A549 (cell line): ENCODE measurements around the gene ABL1. TPM values are rescaled to one million over a fixed set of nuclear protein-coding genes. Genes with fewer than 3 reads are reported as not detected.
A peak's percentile ranks its signal among the peaks of the same experiment; 100 is the strongest.

ENCODE experiments used
- ATAC-seq, 2 experiments: fragments of 200-7000 bp in 1 of 2; fragments of >200 bp in 1 of 2; cut with Nextera tagmentation in 1 of 2; cut with Tn5 transposase in 1 of 2; 3 replicates each; pipeline versions ENCODE4 v1.8.0 to v1.9.1; 2018 to 2020; ENCODE audit warnings: mild to moderate bottlenecking in 1 of 2, moderate library complexity in 1 of 2
- CTCF ChIA-PET: fragments of 300-600 bp; sonication (Branson Sonifier 250); formaldehyde crosslinking; extraction: SDS; loops from one replicate; lab custom pipeline; 2021; ENCODE audit warnings: antibody characterized with exemption, inconsistent platforms; lab: Yijun Ruan, JAX
- POLR2A ChIA-PET: fragments of 350-600 bp; formaldehyde crosslinking; extraction: SDS; loops from one replicate; lab custom pipeline; 2021; ENCODE audit warnings: antibody characterized with exemption, inconsistent platforms; lab: Yijun Ruan, JAX
- DNase-seq, 2 experiments: peaks; one replicate each; pipeline versions ENCODE4 v3.0.0 to v3.0.0-alpha.2; 2011 to 2016; ENCODE audit warnings: low read depth in 1 of 2, low spot score in 1 of 2
- FAIRE-seq: peaks from 2 replicates; lab custom pipeline; 2011; peaks lifted over from hg19 to GRCh38; lab: Jason Lieb, UNC
- H3K27ac ChIP-seq, 2 experiments: fragments of >200 bp; sonication (Bioruptor Twin); formaldehyde crosslinking; 3 replicates each; pipeline ENCODE4 v1.5.1; 2016 to 2017
- H3K4me1 ChIP-seq: fragments of >200 bp; sonication (Bioruptor Twin); formaldehyde crosslinking; 3 replicates; pipeline ENCODE4 v1.6.1; 2016
- H3K4me2 ChIP-seq: fragments of >200 bp; sonication (Bioruptor Twin); formaldehyde crosslinking; 3 replicates; pipeline ENCODE4 v1.6.1; 2016
- H3K4me3 ChIP-seq: fragments of >200 bp; sonication (Bioruptor Twin); formaldehyde crosslinking; 3 replicates; pipeline ENCODE4 v1.5.1; 2016
- H3K9me3 ChIP-seq: fragments of >200 bp; sonication (Bioruptor Twin); formaldehyde crosslinking; 3 replicates; pipeline ENCODE4 v1.6.1; 2016
- BHLHE40 ChIP-seq: IDR thresholded peaks from 2 replicates; pipeline ENCODE4 v1.6.1; 2012; ENCODE audit warnings: low read depth, low read length, inconsistent platforms
- CHD2 ChIP-seq: fragments of 150-350 bp; IDR thresholded peaks from 2 replicates; pipeline ENCODE4 v1.6.1; 2014; ENCODE audit warnings: low read length; ENCODE audit not compliant: partially characterized antibody
- E2F6 ChIP-seq: IDR thresholded peaks from 2 replicates; pipeline ENCODE4 v1.6.1; 2012; ENCODE audit warnings: low read depth, borderline replicate concordance
- EHMT2 ChIP-seq: fragments of 200-600 bp; sonication (generic); IDR thresholded peaks from 2 replicates; pipeline ENCODE4 v1.6.1; 2016; ENCODE audit warnings: antibody characterized with exemption, low read depth, mild to moderate bottlenecking, moderate library complexity
- ELK1 ChIP-seq: fragments of 150-350 bp; IDR thresholded peaks from 2 replicates; pipeline ENCODE4 v1.6.1; 2014; ENCODE audit warnings: low read depth, mild to moderate bottlenecking, low read length
- ESRRA ChIP-seq: fragments of 150-350 bp; IDR thresholded peaks from 2 replicates; pipeline ENCODE4 v1.6.1; 2014; ENCODE audit warnings: mild to moderate bottlenecking, low read length, borderline replicate concordance
- FOSB ChIP-seq: fragments of 250-450 bp; sonication (Bioruptor Pico); IDR thresholded peaks from 2 replicates; pipeline ENCODE4 v1.5.0; 2020; ENCODE audit warnings: mild to moderate bottlenecking, moderate library complexity
- FOSL2 ChIP-seq, 2 experiments: fragments of 450-650 bp in 1 of 2; fragments of >200 bp in 1 of 2; sonication (Bioruptor Twin) in 1 of 2; formaldehyde crosslinking; IDR thresholded peaks; 2 replicates each; pipeline versions ENCODE4 v1.5.0 to v1.6.1; 2016 to 2020; ENCODE audit warnings: mild to moderate bottlenecking in 1 of 2, moderate library complexity in 1 of 2
- HDAC2 ChIP-seq: fragments of 200-600 bp; sonication (generic); IDR thresholded peaks from 2 replicates; pipeline ENCODE4 v1.6.1; 2016
- HES2 ChIP-seq: fragments of >200 bp; sonication (Bioruptor Twin); formaldehyde crosslinking; IDR thresholded peaks from 2 replicates; pipeline ENCODE4 v1.6.1; 2016
- HMGXB4 ChIP-seq: fragments of 250-450 bp; sonication (Bioruptor Pico); IDR thresholded peaks from 2 replicates; pipeline ENCODE4 v1.5.0; 2021; ENCODE audit warnings: mild to moderate bottlenecking, moderate library complexity, borderline replicate concordance
- JUN ChIP-seq, 2 experiments: fragments of >200 bp; sonication (Bioruptor Twin); formaldehyde crosslinking; IDR thresholded peaks; 2 replicates in 1 of 2; 3 replicates in 1 of 2; pipeline ENCODE4 v1.6.1; 2016 to 2017
- KDM1A ChIP-seq: fragments of 200-600 bp; sonication (generic); IDR thresholded peaks from 2 replicates; pipeline ENCODE4 v1.6.1; 2016; ENCODE audit warnings: low read depth, mild to moderate bottlenecking
- MAFK ChIP-seq: fragments of 450-650 bp; IDR thresholded peaks from 2 replicates; pipeline ENCODE4 v1.6.1; 2014; ENCODE audit not compliant: partially characterized antibody
- MAZ ChIP-seq: fragments of 150-350 bp; IDR thresholded peaks from 2 replicates; pipeline ENCODE4 v1.6.1; 2014; ENCODE audit warnings: antibody characterized with exemption, low read depth, low read length, borderline replicate concordance
- MYC ChIP-seq: IDR thresholded peaks from 2 replicates; pipeline ENCODE4 v1.6.1; 2012; ENCODE audit warnings: mild to moderate bottlenecking, inconsistent platforms, low read length, improper control_type of control experiment, borderline replicate concordance
- POLR2A ChIP-seq: IDR thresholded peaks from 2 replicates; pipeline ENCODE4 v1.6.1; 2012; ENCODE audit warnings: mild to moderate bottlenecking, low read length
- POLR2AphosphoS2 ChIP-seq: conservative IDR thresholded peaks from 2 replicates; pipeline ENCODE4 v1.6.1; 2012; ENCODE audit warnings: low read length, improper control_type of control experiment, inconsistent platforms
- RFX5 ChIP-seq: fragments of 450-650 bp; IDR thresholded peaks from 2 replicates; pipeline ENCODE4 v1.7.1; 2014; ENCODE audit warnings: antibody characterized with exemption, mild to moderate bottlenecking, moderate library complexity
- ZFP36 ChIP-seq: fragments of 450-650 bp; IDR thresholded peaks from 2 replicates; pipeline ENCODE4 v1.6.1; 2014; ENCODE audit warnings: borderline replicate concordance; ENCODE audit not compliant: partially characterized antibody
- ZSCAN20 ChIP-seq: fragments of 250-450 bp; sonication (Bioruptor Pico); IDR thresholded peaks from 2 replicates; pipeline ENCODE4 v1.8.0; 2022; ENCODE audit warnings: mild to moderate bottlenecking, moderate library complexity
- WGBS: methylation state at CpG from one replicate; pipeline ENCODE4 v1.1.6; 2017; ENCODE audit errors: missing lambda C conversion rate; 5-methylcytosine and 5-hydroxymethylcytosine counted together
- polyA plus RNA-seq, 4 experiments: library from polyadenylated mRNA; depleted of rRNA in 3 of 4; stranded (reverse); fragments of >200 nt; fragmentation: RNase III in 1 of 4; extraction: RNeasy Plus Mini Kit Qiagen cat#74134 plus additional on column Dnase treatment in 1 of 4; gene quantifications; 2 replicates in 3 of 4; 3 replicates in 1 of 4; pipeline ENCODE4 v1.2.3, GENCODE V29; 2011 to 2017

The ABL1 gene
- polyA plus RNA-seq, 2 of the 4 experiments (the other 2 are of a cell fraction): 26.5 to 32.4 TPM

- WGBS: 78% methylated on average over 29 of the region's 29 CpGs
- Histone ChIP-seq H3K4me2 (no peak overlapping the region), H3K4me1 (no peaks in the 10 kb centered on the region), H3K9me3 (no peaks in the 10 kb centered on the region), H3K4me3 (no peak overlapping the region), H3K27ac (no peak overlapping the region; a peak in 1 of 6 replicates)
- TF ChIP-seq HMGXB4 (CRISPR knock-in tag): no peak
- TF ChIP-seq FOSL2 (IDR thresholded peaks at IDR 0.05): no peak
- TF ChIP-seq FOSL2 (CRISPR knock-in tag; IDR thresholded peaks at IDR 0.05): no peak
- FAIRE-seq: no peak
- CTCF ChIA-PET: interaction anchor here (1.8 to 2.2 kb wide), 2 partner anchors 12 to 20 kb away, joined by 5 read pairs; no protein-coding TSS in a partner anchor
- no peak for ATAC-seq
- POLR2A ChIA-PET: no interaction called here
- DNase-seq: no peak
These were observed 86.4 kb downstream of the ABL1 start for GRCh38 chr9:130921300-130921988.

GRCh38 chr9:130921989-130922892 lies 87.2 kb downstream of the ABL1 start:
- POLR2A ChIA-PET: no interaction called here
- peaks cover 4% of the 10 kb centered on the region for H3K4me1 ChIP-seq
- whole genome bisulfite sequencing: 80% methylated on average over 31 of the region's 31 CpGs
- CTCF ChIA-PET: interaction anchor here (0.5 to 2.2 kb wide), 6 partner anchors 10 to 194 kb away, joined by 3 to 5 read pairs (median 4); no protein-coding TSS in a partner anchor
- TF ChIP-seq MAFK: no peak
- no peak for TF ChIP-seq RFX5
- no peak for TF ChIP-seq ELK1
- no peak for TF ChIP-seq ZSCAN20 (CRISPR knock-in tag)
- no peak for TF ChIP-seq POLR2AphosphoS2
- TF ChIP-seq POLR2A: no peak
- TF ChIP-seq EHMT2: no peak
- no peak for TF ChIP-seq MYC
- TF ChIP-seq BHLHE40: no peak
- no peak for TF ChIP-seq HES2
- no peak for TF ChIP-seq HDAC2
- TF ChIP-seq JUN (IDR thresholded peaks at IDR 0.05): no peak
- no peak for TF ChIP-seq KDM1A
- DNase-seq (no peak), FAIRE-seq (no peak), ATAC-seq (no peak)
- H3K4me3 ChIP-seq: no peak overlapping the region
- no peak overlapping the region for H3K27ac ChIP-seq
- no peaks in the 10 kb centered on the region for H3K9me3 ChIP-seq
- no peak overlapping the region for H3K4me2 ChIP-seq

- ChIA-PET CTCF (interaction anchor here (1.1 to 2.2 kb wide), 5 partner anchors 9 to 123 kb away, joined by 3 to 5 read pairs (median 4); no protein-coding TSS in a partner anchor), POLR2A (no interaction called here)
- Histone ChIP-seq H3K4me1 (peaks cover 12% of the 10 kb centered on the region), H3K27ac (no peak overlapping the region), H3K9me3 (no peaks in the 10 kb centered on the region), H3K4me3 (no peak overlapping the region), H3K4me2 (no peak overlapping the region)
- 85% methylated on average over 14 of the region's 16 CpGs for WGBS
- DNase-seq: no peak
- no peak for TF ChIP-seq ESRRA
- TF ChIP-seq FOSB (CRISPR knock-in tag): no peak
- TF ChIP-seq MAZ: no peak
- no peak for TF ChIP-seq E2F6
- TF ChIP-seq MAFK: no peak
- no peak for TF ChIP-seq ZFP36
- TF ChIP-seq CHD2: no peak
- peak in 1 of 2 experiments; percentile 15; a peak in 1 of 6 replicates for ATAC-seq
- no peak for FAIRE-seq
These were observed 88.0 kb downstream of the ABL1 start for GRCh38 chr9:130922893-130923610.
